Activated CD4-positive, alpha-beta T cell treated with anti-CD3 and anti-CD28 coated beads for 1 hour (primary cell): Measurements from ENCODE around the gene CCDC8.
"Not testable (repeated sequence)": the region's sequence is repeated elsewhere in the genome, so short reads cannot be mapped to it uniquely, and the experiment has no call there.

ENCODE experiments used
- DNase-seq: peaks from one replicate; pipeline ENCODE4 v3.0.0-alpha.2; 2020

CCDC8 gene

GRCh38 chr19:46427518-46428045 is 14.2 kb upstream of the CCDC8 start:
- no peak for DNase-seq

GRCh38 chr19:46426506-46427162 is 13.3 kb upstream of the CCDC8 start:
- no peak for DNase-seq

- DNase-seq = no peak
These were observed 12.7 kb upstream of the CCDC8 start for GRCh38 chr19:46426035-46426505.

GRCh38 chr19:46423188-46423587 is 9.8 kb upstream of the CCDC8 start:
- no peak for DNase-seq

- DNase-seq = no peak
These were observed 9.0 kb upstream of the CCDC8 start for GRCh38 chr19:46422344-46422743.

- no peak for DNase-seq
These were observed 6.7 kb upstream of the CCDC8 start for GRCh38 chr19:46420056-46420455.

GRCh38 chr19:46415804-46416709 is 2.7 kb upstream of the CCDC8 start:
- DNase-seq = not testable (repeated sequence)

GRCh38 chr19:46414899-46415298 is 1.5 kb upstream of the CCDC8 start:
- not testable (repeated sequence) for DNase-seq

GRCh38 chr19:46412650-46413261 is 608 bp downstream of the CCDC8 start:
- no peak for DNase-seq

GRCh38 chr19:46411925-46412649 is 1.3 kb downstream of the CCDC8 start:
- no peak for DNase-seq

- DNase-seq = no peak
These were observed 2.1 kb downstream of the CCDC8 start for GRCh38 chr19:46411088-46411924.

GRCh38 chr19:46410205-46411087 is 2.9 kb downstream of the CCDC8 start:
- DNase-seq = no peak

- no peak for DNase-seq
These were observed 4.2 kb downstream of the CCDC8 start for GRCh38 chr19:46409191-46409590.

GRCh38 chr19:46408664-46409039 is 4.7 kb downstream of the CCDC8 start:
- no peak for DNase-seq

- no peak for DNase-seq
These were observed 5.3 kb downstream of the CCDC8 start for GRCh38 chr19:46407856-46408663.

- DNase-seq = no peak
These were observed 6.4 kb downstream of the CCDC8 start for GRCh38 chr19:46406976-46407375.

- no peak for DNase-seq
These were observed 8.5 kb downstream of the CCDC8 start for GRCh38 chr19:46404753-46405468.

- DNase-seq = no peak
These were observed 9.2 kb downstream of the CCDC8 start for GRCh38 chr19:46404055-46404752.
